K562 (cell line): ENCODE results near the gene RBKS. TPM values are rescaled to one million over a fixed set of nuclear protein-coding genes. Genes with fewer than 3 reads are reported as not detected.
A peak's percentile ranks its signal among the peaks of the same experiment; 100 is the strongest.

Source experiments
- ARID2 ChIP-seq: fragments of 450-650 bp; IDR thresholded peaks from 2 replicates; pipeline ENCODE4 v1.6.1; 2017; ENCODE audit warnings: antibody characterized with exemption, mild to moderate bottlenecking
- BRCA1 ChIP-seq, 2 experiments: fragments of 450-650 bp in 1 of 2; sonication (generic) in 1 of 2; formaldehyde crosslinking in 1 of 2; IDR thresholded peaks; 2 replicates each; pipeline versions ENCODE4 v1.5.0 to v1.6.1; 2017 to 2020; ENCODE audit warnings: mild to moderate bottlenecking in 1 of 2, missing genetic modification reagents in 1 of 2
- DDX20 ChIP-seq: fragments of 450-650 bp; IDR thresholded peaks from 2 replicates; pipeline ENCODE4 v1.6.1; 2016; ENCODE audit warnings: missing genetic modification characterization, low read depth, mild to moderate bottlenecking, missing compliant biosample characterization, moderate library complexity
- HDGF ChIP-seq: fragments of 450-650 bp; IDR thresholded peaks from 2 replicates; pipeline ENCODE4 v1.6.1; 2016
- KDM4B ChIP-seq, 2 experiments: fragments of 450-650 bp in 1 of 2; sonication (generic) in 1 of 2; IDR thresholded peaks; 2 replicates each; pipeline ENCODE4 v1.6.1; 2016 to 2017; ENCODE audit warnings: borderline replicate concordance in 2 of 2, antibody characterized with exemption in 1 of 2, low read depth in 1 of 2, mild to moderate bottlenecking in 1 of 2
- POLR2AphosphoS5 ChIP-seq: IDR thresholded peaks from 2 replicates; pipeline ENCODE4 v1.6.1; 2011; ENCODE audit warnings: mild to moderate bottlenecking, low read depth, low read length, moderate library complexity; ENCODE audit not compliant: control insufficient read depth, insufficient read depth
- RFX1 ChIP-seq: fragments of 450-650 bp; IDR thresholded peaks from 2 replicates; pipeline ENCODE4 v1.6.1; 2016; ENCODE audit warnings: mild to moderate bottlenecking, moderate library complexity
- ZBTB1 ChIP-seq: sonication (generic); formaldehyde crosslinking; IDR thresholded peaks from 2 replicates; pipeline ENCODE4 v1.8.1; 2023; ENCODE audit warnings: missing genetic modification reagents, low read depth, mild to moderate bottlenecking, borderline replicate concordance
- ZNF561 ChIP-seq: fragments of 450-650 bp; formaldehyde crosslinking; conservative IDR thresholded peaks from 2 replicates; pipeline ENCODE4 v1.4.0; 2020; ENCODE audit warnings: mild to moderate bottlenecking, moderate library complexity
- polyA plus RNA-seq, 8 experiments: library from polyadenylated mRNA; depleted of rRNA in 4 of 8; stranded (reverse) in 5 of 8; unstranded in 3 of 8; fragments of >200 nt; fragmentation: Nextera tagmentation in 2 of 8; fragmentation: Illumina TruSeq in 1 of 8; extraction: Ambion mirVana in 2 of 8; extraction: Trizol in 1 of 8; gene quantifications; 2 replicates each; pipeline versions ENCODE4 v1.2.1 to v1.2.3, GENCODE V29; 2011 to 2014; ENCODE audit warnings: inconsistent platforms in 1 of 8, missing spikeins in 1 of 8
- total RNA-seq, 7 experiments: library from RNA; depleted of rRNA in 6 of 7; stranded (reverse); fragments of >200 nt in 6 of 7; fragmentation: Illumina TruSeq in 2 of 7; extraction: Trizol in 2 of 7; gene quantifications; 2 replicates each; pipeline versions ENCODE4 v1.2.1 to v1.2.3, GENCODE V29; 2011 to 2021; ENCODE audit warnings: low replicate concordance in 1 of 7
- TF ChIP-seq, protein P1 (sequence below), 2 experiments: fragments of 450-650 bp in 1 of 2; sonication (generic) in 1 of 2; formaldehyde crosslinking in 1 of 2; IDR thresholded peaks in 1 of 2; conservative IDR thresholded peaks in 1 of 2; 2 replicates each; pipeline versions ENCODE4 v1.6.1 to v1.8.1; 2016 to 2023; ENCODE audit warnings: mild to moderate bottlenecking in 2 of 2, moderate library complexity in 2 of 2, inconsistent platforms in 1 of 2, missing genetic modification reagents in 1 of 2
- TF ChIP-seq, protein P2 (sequence below): fragments of 250-450 bp; sonication (Bioruptor Pico); IDR thresholded peaks from 2 replicates; pipeline ENCODE4 v1.9.0; 2021; ENCODE audit warnings: mild to moderate bottlenecking, inconsistent platforms
- TF ChIP-seq, protein P3 (sequence below): fragments of 150-350 bp; IDR thresholded peaks from 2 replicates; pipeline ENCODE4 v1.6.1; 2014; ENCODE audit warnings: low read depth, mild to moderate bottlenecking, low read length, borderline replicate concordance
- TF ChIP-seq, protein P4 (sequence below), 2 experiments: IDR thresholded peaks; 2 replicates each; pipeline ENCODE4 v1.6.1; 2011; ENCODE audit warnings: borderline replicate concordance in 1 of 2, control low read depth in 1 of 2, low read depth in 1 of 2, low read length in 1 of 2, mild to moderate bottlenecking in 1 of 2, mixed read lengths in 1 of 2, moderate library complexity in 1 of 2; ENCODE audit not compliant: insufficient read depth in 1 of 2, insufficient read length in 1 of 2, poor library complexity in 1 of 2, severe bottlenecking in 1 of 2; ENCODE audit errors: extremely low read depth in 1 of 2
- TF ChIP-seq, protein P5 (sequence below): fragments of 450-650 bp; IDR thresholded peaks from one replicate; pipeline ENCODE4 v1.6.1; 2018; ENCODE audit warnings: mild to moderate bottlenecking, moderate library complexity; ENCODE audit not compliant: partially characterized antibody

RBKS gene
- total and polyA plus RNA-seq, 9 of the 15 experiments (the other 6 are each of a cell fraction or from before 2014, with no cell fraction given), result 0.06 to 0.39 (median 0.19) TPM

DNA sequence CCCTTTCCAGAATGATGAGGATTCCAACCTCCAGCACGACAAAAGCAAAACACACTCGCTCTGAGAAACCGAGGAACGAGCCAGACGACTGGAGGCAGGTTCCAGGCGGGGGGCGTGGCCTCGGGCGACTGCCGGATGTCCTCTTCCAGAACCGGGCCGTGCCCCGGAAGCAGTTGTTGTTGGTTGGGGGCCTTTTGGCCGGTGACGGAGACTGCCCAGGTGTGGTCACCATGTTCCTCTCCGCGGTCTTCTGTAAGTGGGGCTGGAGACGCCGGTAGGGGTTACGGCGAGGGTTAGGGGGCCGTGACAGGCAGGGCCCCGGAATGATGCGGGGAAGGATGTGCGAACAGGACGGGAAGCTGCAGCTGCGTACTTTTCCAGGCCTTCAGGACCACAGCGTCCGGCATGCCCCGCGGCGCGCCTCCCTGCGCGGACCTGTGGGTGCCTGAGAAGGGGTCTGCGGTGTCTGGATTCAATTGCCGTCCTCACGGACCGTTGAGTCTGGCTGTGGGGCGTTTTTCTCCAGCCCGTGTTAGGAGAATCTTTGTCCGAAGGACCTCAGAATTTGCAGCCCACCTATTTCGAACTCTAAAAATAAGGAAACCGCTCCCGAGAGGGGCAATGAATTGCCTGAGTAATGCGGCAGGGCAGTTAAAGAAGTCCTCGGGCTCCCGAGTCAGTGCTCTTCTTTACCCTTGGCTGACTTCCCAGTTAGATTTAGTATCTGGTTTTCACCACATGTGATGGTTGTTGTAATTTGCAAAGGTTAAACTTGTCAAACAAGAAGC, 118.4 kb downstream of the RBKS start, which contains the start of gene MRPL33 (continued):
- TF ChIP-seq, protein P1, sequence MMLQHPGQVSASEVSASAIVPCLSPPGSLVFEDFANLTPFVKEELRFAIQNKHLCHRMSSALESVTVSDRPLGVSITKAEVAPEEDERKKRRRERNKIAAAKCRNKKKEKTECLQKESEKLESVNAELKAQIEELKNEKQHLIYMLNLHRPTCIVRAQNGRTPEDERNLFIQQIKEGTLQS (IDR thresholded peaks at IDR 0.05), result no peak
- TF ChIP-seq, protein P1 (CRISPR knock-in tag; conservative IDR thresholded peaks at IDR 0.05), result 0 out of 2 replicates have a peak, but pooled peaks have one; percentile 22
- TF ChIP-seq, protein P2, sequence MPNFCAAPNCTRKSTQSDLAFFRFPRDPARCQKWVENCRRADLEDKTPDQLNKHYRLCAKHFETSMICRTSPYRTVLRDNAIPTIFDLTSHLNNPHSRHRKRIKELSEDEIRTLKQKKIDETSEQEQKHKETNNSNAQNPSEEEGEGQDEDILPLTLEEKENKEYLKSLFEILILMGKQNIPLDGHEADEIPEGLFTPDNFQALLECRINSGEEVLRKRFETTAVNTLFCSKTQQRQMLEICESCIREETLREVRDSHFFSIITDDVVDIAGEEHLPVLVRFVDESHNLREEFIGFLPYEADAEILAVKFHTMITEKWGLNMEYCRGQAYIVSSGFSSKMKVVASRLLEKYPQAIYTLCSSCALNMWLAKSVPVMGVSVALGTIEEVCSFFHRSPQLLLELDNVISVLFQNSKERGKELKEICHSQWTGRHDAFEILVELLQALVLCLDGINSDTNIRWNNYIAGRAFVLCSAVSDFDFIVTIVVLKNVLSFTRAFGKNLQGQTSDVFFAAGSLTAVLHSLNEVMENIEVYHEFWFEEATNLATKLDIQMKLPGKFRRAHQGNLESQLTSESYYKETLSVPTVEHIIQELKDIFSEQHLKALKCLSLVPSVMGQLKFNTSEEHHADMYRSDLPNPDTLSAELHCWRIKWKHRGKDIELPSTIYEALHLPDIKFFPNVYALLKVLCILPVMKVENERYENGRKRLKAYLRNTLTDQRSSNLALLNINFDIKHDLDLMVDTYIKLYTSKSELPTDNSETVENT (CRISPR knock-in tag), result 0 out of 2 replicates have a peak, but pooled peaks have one; percentile 17
- TF ChIP-seq RFX1 (no peak), HDGF (no peak), ARID2 (no peak), POLR2AphosphoS5 (peak; percentile 74), DDX20 (tag) (no peak), BRCA1 (IDR thresholded peaks at IDR 0.05) (no peak), BRCA1 (CRISPR knock-in tag; IDR thresholded peaks at IDR 0.05) (no peak), ZBTB1 (CRISPR knock-in tag) (no peak), KDM4B (IDR thresholded peaks at IDR 0.05; ENCODE audit: borderline replicate concordance in 2 of 2, low read depth in 1 of 2) (peak in 1 of 2 experiments; percentile 97; a peak in 1 of 4 replicates), ZNF561 (peak; percentile 65; the same call in 1 of the 2 replicates)
- TF ChIP-seq, protein P3, sequence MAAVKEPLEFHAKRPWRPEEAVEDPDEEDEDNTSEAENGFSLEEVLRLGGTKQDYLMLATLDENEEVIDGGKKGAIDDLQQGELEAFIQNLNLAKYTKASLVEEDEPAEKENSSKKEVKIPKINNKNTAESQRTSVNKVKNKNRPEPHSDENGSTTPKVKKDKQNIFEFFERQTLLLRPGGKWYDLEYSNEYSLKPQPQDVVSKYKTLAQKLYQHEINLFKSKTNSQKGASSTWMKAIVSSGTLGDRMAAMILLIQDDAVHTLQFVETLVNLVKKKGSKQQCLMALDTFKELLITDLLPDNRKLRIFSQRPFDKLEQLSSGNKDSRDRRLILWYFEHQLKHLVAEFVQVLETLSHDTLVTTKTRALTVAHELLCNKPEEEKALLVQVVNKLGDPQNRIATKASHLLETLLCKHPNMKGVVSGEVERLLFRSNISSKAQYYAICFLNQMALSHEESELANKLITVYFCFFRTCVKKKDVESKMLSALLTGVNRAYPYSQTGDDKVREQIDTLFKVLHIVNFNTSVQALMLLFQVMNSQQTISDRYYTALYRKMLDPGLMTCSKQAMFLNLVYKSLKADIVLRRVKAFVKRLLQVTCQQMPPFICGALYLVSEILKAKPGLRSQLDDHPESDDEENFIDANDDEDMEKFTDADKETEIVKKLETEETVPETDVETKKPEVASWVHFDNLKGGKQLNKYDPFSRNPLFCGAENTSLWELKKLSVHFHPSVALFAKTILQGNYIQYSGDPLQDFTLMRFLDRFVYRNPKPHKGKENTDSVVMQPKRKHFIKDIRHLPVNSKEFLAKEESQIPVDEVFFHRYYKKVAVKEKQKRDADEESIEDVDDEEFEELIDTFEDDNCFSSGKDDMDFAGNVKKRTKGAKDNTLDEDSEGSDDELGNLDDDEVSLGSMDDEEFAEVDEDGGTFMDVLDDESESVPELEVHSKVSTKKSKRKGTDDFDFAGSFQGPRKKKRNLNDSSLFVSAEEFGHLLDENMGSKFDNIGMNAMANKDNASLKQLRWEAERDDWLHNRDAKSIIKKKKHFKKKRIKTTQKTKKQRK, result no peak
- TF ChIP-seq, protein P4, sequence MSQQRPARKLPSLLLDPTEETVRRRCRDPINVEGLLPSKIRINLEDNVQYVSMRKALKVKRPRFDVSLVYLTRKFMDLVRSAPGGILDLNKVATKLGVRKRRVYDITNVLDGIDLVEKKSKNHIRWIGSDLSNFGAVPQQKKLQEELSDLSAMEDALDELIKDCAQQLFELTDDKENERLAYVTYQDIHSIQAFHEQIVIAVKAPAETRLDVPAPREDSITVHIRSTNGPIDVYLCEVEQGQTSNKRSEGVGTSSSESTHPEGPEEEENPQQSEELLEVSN (IDR thresholded peaks at IDR 0.05; ENCODE audit: borderline replicate concordance in 1 of 2, extremely low read depth in 1 of 2, insufficient read depth in 1 of 2, insufficient read length in 1 of 2, low read depth in 1 of 2, low read length in 1 of 2, poor library complexity in 1 of 2, severe bottlenecking in 1 of 2), result peak; percentile 24 to 25
- TF ChIP-seq, protein P5, sequence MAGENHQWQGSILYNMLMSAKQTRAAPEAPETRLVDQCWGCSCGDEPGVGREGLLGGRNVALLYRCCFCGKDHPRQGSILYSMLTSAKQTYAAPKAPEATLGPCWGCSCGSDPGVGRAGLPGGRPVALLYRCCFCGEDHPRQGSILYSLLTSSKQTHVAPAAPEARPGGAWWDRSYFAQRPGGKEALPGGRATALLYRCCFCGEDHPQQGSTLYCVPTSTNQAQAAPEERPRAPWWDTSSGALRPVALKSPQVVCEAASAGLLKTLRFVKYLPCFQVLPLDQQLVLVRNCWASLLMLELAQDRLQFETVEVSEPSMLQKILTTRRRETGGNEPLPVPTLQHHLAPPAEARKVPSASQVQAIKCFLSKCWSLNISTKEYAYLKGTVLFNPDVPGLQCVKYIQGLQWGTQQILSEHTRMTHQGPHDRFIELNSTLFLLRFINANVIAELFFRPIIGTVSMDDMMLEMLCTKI, result no peak
